HL-60/S4 (cell line): Measurements from ENCODE around the gene CHST11.

Experiments used
- in situ Hi-C: fragments of 300-500 bp; cut with MboI; formaldehyde crosslinking; loops from 2 replicates; pipeline ENCODE4 v1.14.3; 2022; ENCODE audit warnings: low sequenced_read_pairs

The CHST11 gene

DNA sequence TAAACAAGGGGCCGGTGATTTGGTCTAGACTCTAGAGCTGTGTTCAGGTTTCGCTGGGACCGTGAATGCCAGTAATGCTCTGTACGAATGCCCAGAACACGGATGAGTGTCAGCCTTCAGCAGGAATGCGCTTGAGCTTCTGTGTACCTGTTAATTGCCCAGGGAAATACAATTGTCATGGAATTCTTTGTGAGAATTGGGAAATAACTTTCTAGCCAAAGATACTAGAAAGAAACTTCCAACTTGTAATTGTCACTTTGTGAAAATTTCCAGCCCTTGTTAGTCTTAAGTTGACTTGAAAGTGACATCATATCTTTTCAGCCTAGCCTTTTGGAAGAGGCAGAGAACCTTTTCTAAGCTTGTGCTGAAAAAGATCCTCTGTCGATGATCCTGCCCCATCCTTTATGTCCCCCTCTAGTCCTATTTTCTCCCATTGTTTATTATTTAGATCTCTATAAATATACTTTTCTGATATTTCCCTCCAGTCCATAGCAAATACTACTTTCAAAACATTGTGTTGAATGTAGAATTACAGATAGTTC lies 2.7 kb downstream of the CHST11 start:
- in situ Hi-C loops: no loop called here

DNA sequence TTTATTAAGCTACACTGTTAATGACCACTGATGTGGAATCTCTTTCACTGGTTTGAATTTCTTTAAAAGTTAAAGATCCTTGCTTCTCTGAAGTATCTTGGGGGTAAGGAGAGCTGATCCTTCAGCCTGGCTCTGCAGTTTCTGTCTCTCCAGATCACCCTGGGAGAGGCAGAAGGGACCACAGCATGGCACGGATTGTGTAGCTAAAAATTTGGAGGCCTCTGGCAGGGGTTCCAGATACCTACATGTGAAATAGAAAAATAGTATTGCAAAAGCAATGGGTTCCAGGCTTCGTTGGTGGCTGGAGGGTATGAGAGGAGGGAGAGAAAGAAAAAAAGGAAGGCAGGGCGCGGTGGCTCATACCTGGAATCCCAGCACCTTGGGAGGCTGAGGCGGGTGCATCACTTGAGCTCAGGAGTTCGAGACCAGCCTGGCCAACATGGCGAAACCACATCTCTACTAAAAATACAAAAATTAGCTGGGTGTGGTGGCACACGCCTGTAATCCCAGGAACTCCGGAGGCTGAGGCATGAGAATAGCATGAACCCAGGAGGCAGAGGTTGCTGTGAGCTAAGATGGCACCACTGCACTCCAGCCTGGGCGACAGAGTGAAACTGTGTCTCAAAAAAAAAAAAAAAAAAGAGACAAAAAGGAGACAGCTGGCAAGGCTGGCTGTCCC lies 3.4 kb downstream of the CHST11 start:
- in situ Hi-C loops: no loop called here

DNA sequence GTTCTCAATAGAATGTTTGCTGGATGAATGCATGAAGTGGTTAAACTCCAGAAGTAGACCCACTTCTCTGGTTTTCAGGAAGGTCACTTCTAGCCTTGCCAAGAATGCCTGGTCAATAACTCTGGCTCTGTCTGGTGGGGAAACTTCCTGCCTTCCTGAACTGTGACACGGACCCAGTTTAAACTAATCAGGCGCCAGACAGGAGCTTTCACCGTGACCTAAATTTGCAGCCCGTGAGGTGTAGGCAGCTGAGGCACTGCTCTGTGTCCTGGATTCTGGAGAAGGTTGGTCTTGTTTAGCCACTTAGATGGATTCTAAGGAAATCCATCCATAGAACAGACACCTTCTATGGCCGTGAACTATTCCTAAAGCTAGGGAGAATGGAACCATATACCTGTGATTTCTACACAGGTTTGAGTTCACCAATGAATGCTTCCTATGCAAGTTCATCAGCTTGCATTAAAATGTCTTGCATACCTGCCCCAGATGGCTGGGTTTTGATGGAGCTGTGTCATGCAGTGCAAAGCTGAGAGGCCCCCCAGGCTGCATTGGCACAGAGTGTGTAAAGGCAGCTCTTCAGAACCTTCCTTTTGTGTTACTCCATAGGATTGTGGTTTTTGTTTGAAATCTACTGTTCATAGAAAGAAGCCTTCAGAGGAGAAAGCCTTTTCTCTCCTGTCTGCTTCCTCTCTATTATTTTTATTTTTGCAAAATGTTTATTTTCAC lies 4.4 kb downstream of the CHST11 start:
- in situ Hi-C loops: no loop called here

DNA sequence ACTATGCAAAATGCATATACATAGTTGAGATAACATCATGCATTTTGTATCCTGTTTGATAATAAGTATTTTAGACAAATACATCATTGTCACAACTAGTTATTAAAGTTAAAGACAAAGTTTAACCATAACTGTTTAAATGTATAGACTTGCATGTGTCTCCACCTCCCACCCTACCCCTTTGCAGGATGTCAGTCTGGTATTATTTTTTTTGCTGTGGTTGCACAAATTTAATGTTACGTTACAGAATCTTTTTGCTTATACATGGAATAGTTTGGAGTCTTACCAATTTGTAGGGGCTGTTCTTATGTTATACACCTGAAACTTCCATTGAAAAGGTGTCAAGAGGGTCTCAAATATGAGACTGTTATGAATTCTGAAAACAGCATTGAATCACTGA lies 5.6 kb downstream of the CHST11 start:
- in situ Hi-C loops: no loop called here

DNA sequence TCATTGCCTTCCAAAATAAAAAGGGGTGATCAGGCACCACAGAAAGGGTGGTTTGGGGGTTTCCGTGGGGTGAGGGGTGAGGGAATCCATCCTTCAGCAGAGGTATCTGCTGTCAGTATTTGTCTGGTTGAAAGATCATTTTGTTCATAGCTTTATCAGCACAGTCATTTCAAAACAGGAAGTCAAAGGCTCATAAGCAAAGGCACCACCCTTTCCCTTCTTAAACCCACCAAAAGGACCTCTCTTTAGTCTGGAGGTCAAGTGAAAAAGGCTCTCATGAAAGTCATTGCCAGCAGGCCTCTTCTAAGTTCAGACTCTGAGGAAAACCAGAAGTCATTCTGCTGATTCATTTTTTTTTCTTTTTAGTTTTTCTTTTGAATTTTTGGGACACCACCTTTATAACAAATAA lies 6.2 kb downstream of the CHST11 start:
- in situ Hi-C loops: no loop called here

DNA sequence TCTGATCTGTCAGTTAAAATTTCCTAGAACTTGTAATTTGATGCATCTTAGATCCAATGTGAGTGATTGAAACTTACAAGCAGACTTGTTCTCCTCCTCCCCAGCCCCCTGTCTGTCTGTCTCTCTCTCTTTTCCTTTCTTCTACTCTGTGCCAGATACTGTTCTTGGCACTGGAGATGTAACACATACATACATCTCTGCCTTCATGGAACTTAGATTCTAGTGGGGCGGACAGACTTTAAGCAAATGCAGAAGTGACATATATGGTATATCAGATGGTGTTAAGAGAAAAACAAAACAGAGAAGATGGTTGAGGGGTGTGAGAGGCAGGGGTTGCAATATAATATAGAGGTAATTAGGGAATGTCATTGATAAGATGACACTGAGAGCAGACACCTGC lies 6.6 kb downstream of the CHST11 start:
- in situ Hi-C loops: no loop called here

DNA sequence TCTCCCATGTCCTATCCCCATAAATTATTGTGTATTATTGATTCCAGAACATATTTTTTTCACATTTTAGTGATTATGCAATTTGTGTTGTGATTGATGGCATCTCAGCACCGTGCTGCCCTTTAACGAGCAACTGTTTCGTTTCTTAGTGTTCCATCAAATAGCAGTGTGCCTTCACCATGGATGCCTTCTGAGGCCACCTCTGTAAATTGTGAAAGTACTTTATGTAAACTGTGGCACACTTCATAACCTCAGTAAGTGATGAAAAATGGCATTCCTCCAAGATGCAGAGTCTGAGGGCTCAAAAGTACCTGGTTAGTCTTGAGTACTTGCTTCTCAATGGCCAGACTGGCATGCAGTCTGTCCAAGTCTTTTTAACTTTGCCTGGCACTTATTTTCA lies 8.2 kb downstream of the CHST11 start:
- in situ Hi-C loops: no loop called here

DNA sequence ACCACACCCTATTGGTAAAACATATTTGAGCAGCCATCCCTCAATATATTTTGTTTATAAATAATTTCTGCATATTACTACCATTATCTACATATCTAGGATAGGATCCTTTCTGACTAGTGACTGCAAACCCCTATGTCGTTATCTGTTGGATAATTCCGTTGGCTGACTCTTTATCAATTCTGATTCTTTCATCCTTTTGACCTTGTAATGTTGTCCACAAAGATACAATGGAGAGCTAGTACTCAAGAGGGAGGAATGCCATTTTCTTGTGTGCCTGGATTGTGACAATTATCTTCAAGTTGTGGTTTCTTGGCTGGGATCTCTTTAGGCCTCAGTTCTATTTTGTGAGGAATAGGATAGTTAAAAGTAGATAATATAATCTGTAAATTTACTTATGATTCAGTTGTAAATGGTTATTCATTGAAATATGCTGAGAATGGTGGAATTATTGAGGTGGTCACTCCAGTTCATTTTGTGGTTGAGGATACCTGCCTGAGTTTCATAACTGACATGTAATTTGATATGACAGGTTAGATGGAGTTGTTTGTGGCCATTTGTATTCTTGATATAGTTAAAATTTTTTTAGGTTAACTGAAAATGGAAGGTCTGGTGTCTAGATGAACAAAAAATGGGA lies 10.1 kb downstream of the CHST11 start:
- in situ Hi-C loops: no loop called here

DNA sequence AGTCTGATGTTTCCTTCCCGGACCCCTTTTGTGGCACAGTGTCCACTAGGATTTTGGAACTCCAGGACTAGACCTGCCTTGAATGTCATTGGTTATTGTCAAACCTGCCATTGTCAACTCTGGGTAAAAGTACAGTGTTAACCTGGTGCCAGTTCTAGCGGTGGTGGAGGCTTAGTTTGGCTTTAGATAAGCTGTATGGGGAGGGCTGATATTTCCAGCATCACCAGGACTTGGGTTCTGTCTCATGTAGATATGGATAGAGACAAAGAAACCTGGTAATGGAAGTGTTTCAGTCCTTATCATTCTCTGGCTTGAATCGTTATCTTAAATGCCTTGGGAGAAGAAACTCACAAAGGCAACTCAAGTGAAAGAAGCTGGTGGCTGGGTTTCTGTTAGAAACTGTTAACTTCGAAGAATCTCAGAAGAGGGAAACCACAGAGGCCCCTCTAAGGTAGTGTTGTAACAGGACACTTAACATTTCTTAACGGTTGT lies 10.6 kb downstream of the CHST11 start:
- in situ Hi-C loops: no loop called here

DNA sequence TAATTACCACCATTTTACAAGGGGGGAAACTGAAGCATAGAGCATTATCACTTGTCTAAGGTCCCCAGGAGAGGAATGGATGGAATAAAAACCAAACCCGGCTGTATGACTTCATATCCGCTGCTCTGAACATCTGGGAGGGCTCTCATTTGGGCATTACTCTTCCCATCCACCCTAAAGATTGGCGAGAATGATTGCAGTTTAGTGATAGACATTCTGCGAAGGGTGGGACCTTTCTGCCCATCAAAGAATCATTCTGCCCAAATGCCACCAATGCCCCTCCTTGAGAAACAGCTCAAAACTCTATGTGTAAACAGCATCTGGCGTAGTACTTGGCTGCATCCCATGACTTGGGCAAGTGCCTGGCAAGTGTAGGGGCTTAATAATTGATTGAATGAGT lies 11.6 kb downstream of the CHST11 start:
- in situ Hi-C loops: no loop called here

DNA sequence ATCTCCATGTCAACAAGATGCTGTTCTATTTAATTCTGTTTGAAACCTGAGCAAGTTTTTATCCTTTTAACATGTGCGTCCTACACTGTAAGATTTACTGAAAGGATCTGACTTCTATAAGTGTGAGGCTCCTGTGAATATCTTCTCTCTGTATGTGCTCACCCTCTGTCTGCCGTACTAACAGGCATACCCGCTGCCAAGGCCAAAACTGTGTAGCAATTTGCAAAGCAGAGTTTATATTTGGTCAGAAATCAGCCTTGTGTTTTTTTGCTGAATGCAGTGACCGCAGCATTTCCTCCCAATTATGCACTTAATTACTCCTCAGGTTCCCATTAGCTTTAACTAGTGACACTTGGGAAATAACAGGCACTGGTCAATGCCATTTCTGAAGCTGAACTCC lies 12.3 kb downstream of the CHST11 start:
- in situ Hi-C loops: no loop called here

DNA sequence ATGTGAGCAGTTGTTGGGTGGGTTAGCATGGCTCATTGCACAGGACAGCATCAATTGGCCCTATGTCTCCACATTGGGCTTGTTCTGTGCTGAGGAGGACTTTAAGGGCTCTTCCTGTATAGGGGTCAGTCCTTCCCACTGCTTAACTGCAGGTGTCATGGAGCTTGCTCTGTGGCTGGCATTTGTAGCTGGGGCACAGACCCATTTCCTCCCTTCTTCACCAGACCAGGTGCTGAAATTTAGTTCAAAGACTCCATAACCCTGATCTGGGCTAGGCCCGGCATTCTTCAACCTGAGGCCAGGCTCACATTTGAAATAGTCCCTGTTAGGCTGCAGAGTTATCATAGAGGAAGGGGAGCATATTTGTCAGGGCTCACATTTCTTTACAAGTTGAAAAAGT lies 12.8 kb downstream of the CHST11 start:
- in situ Hi-C loops: no loop called here

DNA sequence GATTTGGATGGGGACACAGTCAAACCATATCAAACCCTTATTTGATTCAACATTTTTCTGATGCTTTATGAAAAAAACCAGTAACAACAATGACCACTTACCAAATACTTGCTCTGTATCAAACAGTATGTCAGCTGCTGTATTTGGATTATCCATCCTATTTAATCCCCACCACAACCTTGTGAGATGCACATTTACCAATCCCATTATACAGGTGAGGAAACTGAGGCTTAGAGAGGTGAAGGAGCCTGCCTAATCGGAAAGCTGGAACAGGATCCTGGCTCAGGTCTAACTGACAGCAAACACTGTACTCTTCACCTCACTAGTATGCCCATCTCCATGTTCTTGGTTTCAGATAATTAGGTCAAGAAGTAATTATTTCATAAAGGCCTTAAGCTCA lies 13.8 kb downstream of the CHST11 start:
- in situ Hi-C loops: no loop called here

DNA sequence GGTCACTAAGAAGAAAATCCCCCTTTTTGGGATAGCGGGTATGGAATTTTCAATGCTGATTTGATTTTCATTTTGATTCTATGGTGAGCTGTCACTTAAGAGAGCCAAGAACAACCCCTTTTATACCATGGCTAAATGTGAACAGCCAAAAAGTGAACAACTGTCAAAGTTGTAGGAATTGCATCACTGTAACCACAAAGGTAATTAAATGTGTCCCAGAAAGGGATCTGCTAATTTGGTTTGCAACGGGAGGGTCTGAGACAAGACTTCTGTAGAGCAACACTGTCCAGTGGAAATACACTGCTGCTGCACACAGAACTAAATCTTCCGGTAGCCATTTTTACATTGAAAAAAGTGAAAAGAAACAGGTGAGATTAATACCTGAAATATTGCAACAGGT lies 14.6 kb downstream of the CHST11 start:
- in situ Hi-C loops: no loop called here

DNA sequence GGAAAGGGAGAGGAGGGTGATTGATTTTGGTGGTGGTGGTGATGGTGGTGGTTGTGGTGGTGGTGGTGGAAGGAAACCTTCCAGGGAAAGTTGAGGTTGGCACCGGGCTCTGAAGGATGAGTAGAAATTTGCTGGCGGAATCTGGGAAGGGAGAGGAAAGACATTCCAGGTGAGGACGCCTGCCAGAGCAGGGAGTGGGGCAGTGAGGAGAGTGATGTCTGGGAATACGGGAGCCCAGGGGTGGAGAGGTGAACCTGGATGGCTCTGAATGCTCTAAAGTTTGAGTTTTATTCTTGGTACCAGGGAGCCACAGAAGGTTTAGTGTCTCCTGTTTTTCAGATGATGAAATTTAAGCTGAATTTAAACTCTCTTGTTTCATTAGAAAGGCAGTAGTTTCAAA lies 16.0 kb downstream of the CHST11 start:
- in situ Hi-C loops: no loop called here

DNA sequence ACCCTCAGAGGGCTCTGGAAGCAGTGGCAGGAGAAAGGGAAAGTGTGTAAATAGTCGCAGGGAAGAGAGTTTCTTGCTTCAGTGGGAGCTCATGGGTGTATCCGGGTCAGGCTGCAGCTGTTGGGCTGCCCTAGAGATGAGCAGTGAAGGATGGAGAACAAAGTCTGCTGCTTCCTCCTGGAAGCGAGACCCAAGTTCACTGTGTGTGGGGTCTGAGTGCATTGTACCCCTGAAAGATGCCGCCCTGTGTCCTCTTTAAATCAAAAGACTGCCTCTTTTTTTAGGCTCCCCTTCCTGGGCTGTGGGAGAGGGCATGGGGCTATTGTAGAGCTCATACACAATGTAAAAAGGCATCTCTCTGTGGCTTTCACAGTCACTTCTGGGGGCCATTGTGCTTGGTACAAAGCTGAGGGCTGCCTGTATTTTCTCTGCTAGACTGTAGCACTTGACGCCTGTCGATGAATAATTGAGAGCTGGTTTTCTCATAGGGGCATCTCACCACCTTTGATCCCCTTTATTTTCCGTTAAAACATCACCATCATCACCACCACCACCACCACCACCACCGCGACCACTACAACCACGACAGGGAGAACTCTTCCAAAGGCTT lies 16.7 kb downstream of the CHST11 start:
- in situ Hi-C loops: no loop called here

DNA sequence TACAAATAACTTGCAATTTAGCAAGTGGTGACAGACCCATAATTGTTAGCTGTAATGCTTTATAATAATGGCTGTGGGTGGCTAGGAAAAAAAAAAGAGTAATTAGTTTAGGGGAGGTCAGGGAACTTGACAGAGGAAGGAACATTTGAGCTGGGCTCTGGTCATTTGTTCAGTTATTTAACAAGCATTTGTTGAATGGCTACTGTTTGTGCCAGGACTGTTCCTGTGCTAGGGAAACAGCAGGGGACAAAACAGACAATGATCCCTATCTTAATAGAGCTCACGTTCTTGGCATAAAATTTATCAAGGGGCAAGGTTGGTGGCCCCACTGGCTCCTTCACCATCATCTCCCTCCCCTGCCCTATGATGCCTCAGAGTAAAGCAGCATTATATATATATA lies 18.5 kb downstream of the CHST11 start:
- in situ Hi-C loops: no loop called here

DNA sequence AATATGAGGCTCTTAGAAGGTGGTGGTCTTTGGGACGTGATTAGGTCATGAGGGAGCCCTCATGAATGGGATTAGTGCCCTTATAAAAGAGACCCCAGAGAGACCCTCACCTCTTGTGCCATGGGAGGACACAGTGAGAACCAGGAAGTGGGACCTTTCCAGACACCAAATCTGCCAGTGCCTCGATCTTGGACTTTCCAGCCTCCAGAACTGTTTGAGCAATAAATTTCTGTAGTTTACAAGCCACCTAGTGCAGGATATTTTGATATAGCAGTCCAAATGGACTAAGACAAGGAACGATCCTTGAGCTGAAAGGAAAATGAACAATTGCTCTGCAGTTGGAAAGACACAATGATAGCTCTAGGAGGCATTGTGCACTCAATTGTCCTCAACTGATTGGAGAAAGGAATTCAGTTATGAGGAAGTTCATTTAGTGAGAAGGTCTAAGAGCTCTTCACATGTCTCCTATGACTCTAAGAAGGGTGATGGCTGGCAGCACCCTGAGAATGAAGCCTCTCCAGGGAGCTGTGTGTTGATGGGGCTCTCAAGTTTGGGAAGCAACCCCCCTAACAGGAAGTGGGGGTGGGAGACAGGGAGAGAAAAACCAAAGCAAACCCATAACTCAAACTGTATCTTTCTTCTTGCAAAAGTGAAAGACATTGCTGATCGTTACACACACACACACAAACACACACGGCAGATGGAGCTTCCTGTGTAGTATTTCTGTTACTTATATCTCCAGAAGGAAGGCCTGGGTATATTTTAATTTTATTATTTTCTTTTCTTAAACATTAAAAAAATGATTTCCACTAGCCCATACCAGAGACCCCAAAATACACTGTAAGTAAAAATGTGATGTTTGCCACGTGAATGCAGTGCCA lies 21.0 kb downstream of the CHST11 start:
- in situ Hi-C loops: no loop called here

DNA sequence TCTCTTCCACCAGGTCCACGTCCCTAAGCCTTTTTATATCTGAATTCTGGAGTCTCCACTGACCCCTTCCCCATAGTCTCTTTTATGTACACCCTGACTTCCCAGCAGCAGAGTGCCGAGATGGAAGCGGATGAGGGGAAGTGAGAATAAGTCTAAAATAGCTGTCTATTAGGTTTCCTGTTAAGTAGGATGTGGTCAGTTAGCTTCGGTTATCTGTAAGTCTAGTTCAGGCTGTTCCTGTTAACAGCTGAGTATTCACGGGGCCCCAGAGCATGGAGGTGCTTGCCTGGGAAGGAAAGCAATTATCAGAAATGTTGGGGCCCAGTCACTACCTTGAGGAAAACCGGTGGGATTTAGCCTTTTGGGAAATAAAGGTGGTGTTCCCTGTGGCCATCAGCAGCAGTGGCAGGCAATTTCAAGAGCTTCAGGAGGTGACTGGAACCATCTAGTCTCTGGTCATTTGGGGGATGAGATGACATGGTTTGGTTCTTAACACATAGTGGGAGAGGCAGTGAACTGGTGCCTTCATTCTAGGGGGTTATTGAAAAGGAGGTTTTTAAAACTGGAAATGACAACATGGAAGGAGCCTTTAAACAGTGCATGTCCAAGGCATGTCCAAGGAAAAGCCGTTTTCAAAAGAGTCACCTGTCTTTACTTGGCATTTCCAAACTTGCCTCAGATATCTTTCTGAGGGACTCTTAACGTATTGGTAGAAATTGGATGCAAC lies 21.8 kb downstream of the CHST11 start:
- in situ Hi-C loops: no loop called here

DNA sequence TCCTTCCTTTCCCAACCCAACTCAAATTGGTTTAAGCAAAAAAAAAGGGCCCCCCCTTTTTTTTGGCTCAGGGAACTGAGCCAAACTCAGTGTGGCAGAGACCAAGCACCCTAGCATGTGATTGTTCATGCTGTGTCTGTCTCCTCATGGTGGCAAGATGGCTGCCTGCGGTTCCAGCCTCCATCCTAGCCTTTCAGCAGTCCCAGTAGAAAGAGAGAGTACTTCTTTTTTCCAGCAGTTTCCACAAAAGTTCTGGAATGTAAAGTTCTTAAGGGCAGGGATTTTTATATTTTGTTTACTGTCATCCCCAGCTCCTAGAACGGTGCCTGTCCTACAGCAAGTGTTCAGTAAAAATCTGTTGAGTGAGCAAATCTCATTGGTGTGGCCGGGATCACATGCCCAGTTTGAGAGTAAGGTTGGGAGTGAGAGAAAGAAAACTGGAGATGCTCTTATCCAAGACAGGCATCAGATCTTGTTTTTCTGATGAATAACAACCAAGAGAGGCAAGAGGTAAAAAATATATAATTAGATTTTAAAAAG lies 22.4 kb downstream of the CHST11 start:
- in situ Hi-C loops: no loop called here
